Activated gamma-delta T cell (primary cell): ENCODE results near the gene MDM2.

Experiments
- DNase-seq: peaks from one replicate; lab custom pipeline; 2025; lab: John Stamatoyannopoulos, UW
- total RNA-seq, 2 donors: gene quantifications; one replicate each; lab custom pipeline; 2026; lab: John Stamatoyannopoulos, UW

MDM2 gene
- 120 to 127 reads per million in 2 donors for total RNA-seq

- peak; percentile 99 for DNase-seq
Observed at GRCh38 chr12:68807576-68808387, at the start of gene MDM2. MDM2 (plus strand) TSS chr12:68808177; CDS start chr12:68808478, 301 bp downstream.

- DNase-seq, result no peak
Observed at GRCh38 chr12:68759852-68760251, 48.1 kb upstream of the MDM2 start.

GRCh38 chr12:68760806-68761441 lies 47.1 kb upstream of the MDM2 start:
- DNase-seq, result no peak

GRCh38 chr12:68761442-68761812 lies 46.5 kb upstream of the MDM2 start:
- no peak for DNase-seq

GRCh38 chr12:68761901-68762630 lies 45.9 kb upstream of the MDM2 start:
- no peak for DNase-seq

GRCh38 chr12:68762691-68763090 lies 45.3 kb upstream of the MDM2 start:
- DNase-seq, result no peak

- DNase-seq, result no peak
Observed at GRCh38 chr12:68765696-68766095, 42.3 kb upstream of the MDM2 start.

GRCh38 chr12:68766646-68767045 lies 41.3 kb upstream of the MDM2 start:
- DNase-seq, result no peak

- no peak for DNase-seq
Observed at GRCh38 chr12:68767191-68767590, 40.8 kb upstream of the MDM2 start.

- no peak for DNase-seq
Observed at GRCh38 chr12:68768431-68768939, 39.5 kb upstream of the MDM2 start.

- no peak for DNase-seq
Observed at GRCh38 chr12:68769941-68770340, 38.0 kb upstream of the MDM2 start.

GRCh38 chr12:68771223-68771925 lies 36.6 kb upstream of the MDM2 start:
- no peak for DNase-seq

GRCh38 chr12:68772714-68773113 lies 35.3 kb upstream of the MDM2 start:
- no peak for DNase-seq

- DNase-seq, result no peak
Observed at GRCh38 chr12:68773582-68773981, 34.4 kb upstream of the MDM2 start.

- no peak for DNase-seq
Observed at GRCh38 chr12:68775121-68775630, 32.8 kb upstream of the MDM2 start.

GRCh38 chr12:68776976-68777610 lies 30.9 kb upstream of the MDM2 start:
- no peak for DNase-seq

GRCh38 chr12:68779280-68779679 lies 28.7 kb upstream of the MDM2 start:
- DNase-seq, result no peak

GRCh38 chr12:68780731-68781130 lies 27.2 kb upstream of the MDM2 start:
- no peak for DNase-seq

GRCh38 chr12:68781728-68782127 lies 26.2 kb upstream of the MDM2 start:
- DNase-seq, result no peak

- no peak for DNase-seq
Observed at GRCh38 chr12:68784015-68784414, 24.0 kb upstream of the MDM2 start.

GRCh38 chr12:68785358-68785757 lies 22.6 kb upstream of the MDM2 start:
- DNase-seq, result no peak
